GM21515 (cell line): Measurements from ENCODE around the gene MMD2.
"Not testable (repeated sequence)": the region's sequence is repeated elsewhere in the genome, so short reads cannot be mapped to it uniquely, and the experiment has no call there.

Experiments
- ATAC-seq: cut with Tn5 transposase; IDR thresholded peaks from one replicate; pipeline ENCODE4 v1.9.1; 2021; ENCODE audit not compliant: unreplicated experiment

The MMD2 gene

GRCh38 chr7:4958477-4959301 lies at the start of gene MMD2:
TSS of gene MMD2 (minus strand) at chr7:4959187. CDS start at chr7:4959017, 170 bp downstream.
- ATAC-seq: no peak

GRCh38 chr7:5005066-5005465 lies 46.1 kb upstream of the MMD2 start:
- ATAC-seq: no peak

GRCh38 chr7:5001911-5002310 lies 42.9 kb upstream of the MMD2 start:
- no peak for ATAC-seq

- no peak for ATAC-seq
These were observed 42.0 kb upstream of the MMD2 start for GRCh38 chr7:5001003-5001402.

GRCh38 chr7:4999369-4999950 lies 40.5 kb upstream of the MMD2 start:
- no peak for ATAC-seq

GRCh38 chr7:4998910-4999309 lies 39.9 kb upstream of the MMD2 start:
- no peak for ATAC-seq

- ATAC-seq: no peak
These were observed 39.3 kb upstream of the MMD2 start for GRCh38 chr7:4998244-4998643.

- no peak for ATAC-seq
These were observed 37.8 kb upstream of the MMD2 start for GRCh38 chr7:4996696-4997222.

GRCh38 chr7:4995429-4995969 lies 36.5 kb upstream of the MMD2 start:
- ATAC-seq: no peak

GRCh38 chr7:4993471-4993870 lies 34.5 kb upstream of the MMD2 start:
- no peak for ATAC-seq

- ATAC-seq: not testable (repeated sequence)
These were observed 23.8 kb upstream of the MMD2 start for GRCh38 chr7:4982741-4983140.

GRCh38 chr7:4981295-4981890 lies 22.4 kb upstream of the MMD2 start:
- ATAC-seq: not testable (repeated sequence)

GRCh38 chr7:4975626-4976025 lies 16.6 kb upstream of the MMD2 start:
- ATAC-seq: not testable (repeated sequence)

- ATAC-seq: peak; percentile 96
These were observed 14.8 kb upstream of the MMD2 start for GRCh38 chr7:4973728-4974198.

- ATAC-seq: not testable (repeated sequence)
These were observed 13.5 kb upstream of the MMD2 start for GRCh38 chr7:4972446-4972845.

- no peak for ATAC-seq
These were observed 6.5 kb upstream of the MMD2 start for GRCh38 chr7:4965295-4966022.

- ATAC-seq: no peak
These were observed 5.5 kb upstream of the MMD2 start for GRCh38 chr7:4964506-4964905.

GRCh38 chr7:4962872-4963775 lies 4.1 kb upstream of the MMD2 start:
- ATAC-seq: no peak

GRCh38 chr7:4960363-4960762 lies 1.4 kb upstream of the MMD2 start:
- ATAC-seq: no peak

- no peak for ATAC-seq
These were observed 906 bp upstream of the MMD2 start for GRCh38 chr7:4959893-4960292.
